Activated CD8-positive, alpha-beta T cell treated with anti-CD3 and anti-CD28 coated beads for 36 hours (primary cell): ENCODE measurements around the gene C6orf52. TPM values are rescaled to one million over a fixed set of nuclear protein-coding genes. Genes with fewer than 3 reads are reported as not detected.
"Not testable (repeated sequence)": the region's sequence is repeated elsewhere in the genome, so short reads cannot be mapped to it uniquely, and the experiment has no call there.

ENCODE experiments used
- ATAC-seq: fragments of 200-7000 bp; cut with Tn5 transposase; one replicate; pipeline ENCODE4 v1.10.0; 2021; ENCODE audit warnings: mild to moderate bottlenecking, moderate library complexity
- CTCF ChIA-PET: fragments of 350-600 bp; sonication (Branson Sonifier 250); formaldehyde crosslinking; loops from one replicate; lab custom pipeline; 2021; ENCODE audit warnings: antibody characterized with exemption; lab: Charles Lee
- POLR2A ChIA-PET: fragments of 350-600 bp; sonication (Branson Sonifier 250); formaldehyde crosslinking; loops from one replicate; lab custom pipeline; 2021; ENCODE audit warnings: antibody characterized with exemption; lab: Charles Lee
- DNase-seq: peaks from one replicate; pipeline ENCODE4 v3.0.0-alpha.2; 2020
- H3K27ac Mint-ChIP-seq: one replicate; pipeline ENCODE4 v1.8.0; 2021; ENCODE audit warnings: mild to moderate bottlenecking, mixed read lengths
- H3K27me3 Mint-ChIP-seq: one replicate; pipeline ENCODE4 v1.8.0; 2021; ENCODE audit warnings: mixed read lengths
- H3K36me3 Mint-ChIP-seq: one replicate; pipeline ENCODE4 v1.8.0; 2021; ENCODE audit warnings: low read depth, mixed read lengths
- H3K4me1 Mint-ChIP-seq: one replicate; pipeline ENCODE4 v1.8.0; 2021; ENCODE audit warnings: low read depth, mixed read lengths
- H3K4me3 Mint-ChIP-seq: one replicate; pipeline ENCODE4 v1.8.0; 2021; ENCODE audit warnings: mild to moderate bottlenecking, moderate library complexity, mixed read lengths
- H3K9me3 Mint-ChIP-seq: one replicate; pipeline ENCODE4 v1.8.0; 2021; ENCODE audit warnings: mixed read lengths
- CTCF ChIP-seq: fragments of 200-600 bp; IDR thresholded peaks from one replicate; pipeline ENCODE4 v1.8.0; 2022; ENCODE audit warnings: antibody characterized with exemption, mild to moderate bottlenecking
- intact Hi-C: fragments of 100-400 bp; cut with micrococcal nuclease; formaldehyde crosslinking; loops from one replicate; pipeline ENCODE4 v1.10.0; 2022
- total RNA-seq, 2 experiments: library from RNA; stranded (reverse); gene quantifications; one replicate each; pipeline ENCODE4 v1.2.3, GENCODE V29; 2021

Gene C6orf52
- total RNA-seq, 2 experiments from 2014 or later, result 2.6 to 3.3 TPM

DNA sequence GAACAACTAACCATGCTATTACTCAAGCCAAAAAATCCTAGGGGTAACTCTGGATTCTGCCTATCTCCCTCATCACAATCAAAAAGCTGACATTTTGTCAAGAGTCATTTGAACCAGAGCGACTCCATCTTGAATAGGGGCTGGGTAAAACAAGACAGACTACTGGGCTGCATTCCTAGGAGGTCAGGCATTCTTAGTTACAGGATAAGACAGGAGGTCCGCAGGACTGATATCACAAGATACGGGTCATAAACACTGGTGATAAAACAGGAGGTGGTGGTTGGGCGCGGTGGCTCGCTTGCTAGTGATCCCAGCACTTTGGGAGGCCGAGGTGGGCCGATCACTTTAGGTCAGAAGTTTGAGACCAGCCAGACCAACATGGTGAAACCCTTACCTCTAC is 32.2 kb downstream of the C6orf52 start:
- POLR2A ChIA-PET, result no interaction called here
- DNase-seq, result no peak
- Mint-ChIP-seq H3K36me3 (no peaks in the 10 kb centered on the region), H3K4me3 (no peak overlapping the region), H3K4me1 (peaks cover 5% of the 10 kb centered on the region), H3K27ac (no peak overlapping the region), H3K27me3 (peaks cover 10% of the 10 kb centered on the region), H3K9me3 (peaks cover 7% of the 10 kb centered on the region)
- intact Hi-C loops, result no loop called here
- CTCF ChIA-PET, result no interaction called here
- no peak for ATAC-seq
- no peak for TF ChIP-seq CTCF

GRCh38 chr6:10660431-10661191 is 33.8 kb downstream of the C6orf52 start:
- CTCF ChIA-PET, result not testable (repeated sequence)

GRCh38 chr6:10659699-10660348 is 34.6 kb downstream of the C6orf52 start:
- ChIA-PET POLR2A (no interaction called here), CTCF (no interaction called here)
- no peak overlapping the region for H3K27ac Mint-ChIP-seq

More at GRCh38 chr6:10660431-10661191, 33.8 kb downstream of the C6orf52 start:
- H3K36me3 Mint-ChIP-seq, POLR2A ChIA-PET, H3K4me1 Mint-ChIP-seq, H3K27ac Mint-ChIP-seq, intact Hi-C loops, ATAC-seq, H3K27me3 Mint-ChIP-seq, DNase-seq, H3K9me3 Mint-ChIP-seq: not testable (repeated sequence)
- peak overlapping the region; percentile 36 for H3K4me3 Mint-ChIP-seq

GRCh38 chr6:10658910-10659698 is 35.3 kb downstream of the C6orf52 start:
- intact Hi-C loops, result no loop called here
- no peak for ATAC-seq
- ChIA-PET CTCF (no interaction called here), POLR2A (no interaction called here)
- H3K27me3 Mint-ChIP-seq, result peaks cover 11% of the 10 kb centered on the region
- TF ChIP-seq CTCF, result no peak
- H3K27ac Mint-ChIP-seq, result no peak overlapping the region
- peaks cover 16% of the 10 kb centered on the region for H3K4me1 Mint-ChIP-seq
- H3K9me3 Mint-ChIP-seq, result no peaks in the 10 kb centered on the region
- H3K4me3 Mint-ChIP-seq, result peak overlapping the region; percentile 8
- H3K36me3 Mint-ChIP-seq, result no peaks in the 10 kb centered on the region
- no peak for DNase-seq

More at GRCh38 chr6:10659699-10660348, 34.6 kb downstream of the C6orf52 start:
- intact Hi-C loops, result no loop called here
- H3K36me3 Mint-ChIP-seq, result no peaks in the 10 kb centered on the region
- H3K27me3 Mint-ChIP-seq, result peaks cover 11% of the 10 kb centered on the region
- peak overlapping the region; percentile 23 for H3K4me3 Mint-ChIP-seq
- DNase-seq (no peak), ATAC-seq (no peak)
- TF ChIP-seq CTCF, result no peak
- H3K4me1 Mint-ChIP-seq, result peaks cover 15% of the 10 kb centered on the region
- H3K9me3 Mint-ChIP-seq, result no peaks in the 10 kb centered on the region

- peaks cover 16% of the 10 kb centered on the region for H3K4me1 Mint-ChIP-seq
- peak overlapping the region; percentile 22 for H3K27ac Mint-ChIP-seq
- H3K4me3 Mint-ChIP-seq, result peak overlapping the region; percentile 13
- ATAC-seq (peak; percentile 91), DNase-seq (peak; percentile 64)
- TF ChIP-seq CTCF, result no peak
- ChIA-PET POLR2A (interaction anchor here (0.6 to 1.0 kb wide), 2 partner anchors 12 to 613 kb away, joined by 3 read pairs; no protein-coding TSS in a partner anchor), CTCF (interaction anchor here (0.9 to 1.2 kb wide), 2 partner anchors 146 to 177 kb away, joined by 3 to 4 read pairs; no protein-coding TSS in a partner anchor)
- peaks cover 16% of the 10 kb centered on the region for H3K27me3 Mint-ChIP-seq
- H3K36me3 Mint-ChIP-seq, result no peaks in the 10 kb centered on the region
- H3K9me3 Mint-ChIP-seq, result no peaks in the 10 kb centered on the region
- intact Hi-C loops, result no loop called here
Measured at GRCh38 chr6:10655508-10656055, 38.8 kb downstream of the C6orf52 start.
